A204.1 (cell line): Measurements from ENCODE around the gene ZNF547.
A peak's percentile ranks its signal among the peaks of the same experiment; 100 is the strongest.

Source experiments
- FAIRE-seq: peaks from 2 replicates; lab custom pipeline; 2012; peaks lifted over from hg19 to GRCh38; lab: Jason Lieb, UNC

ZNF547 gene

DNA sequence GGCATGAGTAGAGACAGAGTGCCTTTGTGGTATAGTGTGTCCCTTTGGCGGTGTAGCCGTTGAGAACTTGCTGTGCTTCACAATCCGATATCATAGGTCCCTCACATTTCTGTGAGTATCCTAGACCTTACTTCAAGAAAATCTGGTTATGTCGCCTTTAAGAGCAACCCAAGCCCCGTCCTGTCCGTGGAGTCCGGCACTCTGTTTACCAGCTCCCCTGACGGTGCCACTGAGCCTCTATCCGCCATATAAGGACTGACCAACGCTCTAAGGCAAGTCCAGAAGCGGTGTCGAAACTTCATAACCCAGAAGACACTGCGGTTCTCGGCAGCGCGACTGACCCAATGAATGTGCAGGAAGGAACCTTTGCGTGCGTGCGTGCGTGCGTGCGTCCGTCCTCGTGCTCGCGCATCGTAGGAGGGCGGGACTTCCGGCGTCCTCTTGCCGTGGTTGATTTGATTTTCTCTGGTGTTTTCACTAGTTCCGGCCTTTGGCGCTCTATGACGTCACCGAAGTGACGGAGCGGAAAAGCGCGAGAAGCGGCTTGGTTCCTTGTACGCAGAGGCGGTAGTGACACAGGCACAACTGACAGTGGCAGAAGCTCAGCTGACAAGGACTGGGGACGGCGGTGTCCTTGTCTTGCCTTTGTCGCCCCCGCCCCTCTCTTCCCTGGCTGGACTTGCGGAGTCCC is at the start of gene ZNF547, which contains the start of gene TRAPPC2B:
ZNF547 (plus strand) TSS at position 555 of the 691 bp plus-strand sequence. CDS start 5,005 bp downstream, outside the sequence.
TRAPPC2B (plus strand) TSS at position 555 of the 691 bp plus-strand sequence. CDS start 1,283 bp downstream, outside the sequence.
- peak; percentile 99 for FAIRE-seq

- no peak for FAIRE-seq
These were observed 49.2 kb upstream of the ZNF547 start for GRCh38 chr19:57314146-57314545.

DNA sequence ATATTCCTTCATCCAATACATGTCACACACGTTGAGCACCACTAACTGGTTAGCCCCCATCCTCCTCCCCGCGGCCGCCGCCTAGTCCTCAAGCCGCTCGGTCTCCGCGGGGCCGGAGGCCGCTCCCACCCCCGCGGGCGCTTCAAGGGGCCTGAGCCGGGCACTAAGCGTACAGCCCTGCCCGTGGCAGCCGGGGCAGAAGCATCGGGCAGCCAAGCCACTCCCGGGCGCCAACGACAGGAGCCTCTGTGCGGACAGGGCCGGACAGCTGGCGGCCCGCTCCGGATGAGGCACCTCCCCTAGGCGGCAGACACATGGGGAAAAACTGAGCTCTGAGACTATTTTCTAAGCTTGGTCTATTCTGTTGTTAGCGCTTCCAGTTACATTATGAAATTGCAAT is 45.8 kb upstream of the ZNF547 start:
- FAIRE-seq = no peak

DNA sequence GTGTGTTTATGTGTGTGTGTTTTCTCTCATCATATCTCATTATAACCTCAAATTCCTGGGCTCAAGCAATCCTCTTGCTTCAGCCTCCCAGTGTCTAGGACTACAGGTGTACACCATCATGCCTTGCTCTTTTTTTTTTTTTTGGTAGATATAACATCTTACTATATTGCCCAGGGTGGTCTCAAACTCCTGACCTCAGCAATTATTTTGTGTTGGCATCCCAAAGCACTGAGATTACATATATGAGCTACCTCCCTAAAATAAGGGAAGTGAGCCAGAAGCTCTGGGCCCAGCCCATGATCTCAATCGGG is 43.5 kb upstream of the ZNF547 start:
- FAIRE-seq = no peak

DNA sequence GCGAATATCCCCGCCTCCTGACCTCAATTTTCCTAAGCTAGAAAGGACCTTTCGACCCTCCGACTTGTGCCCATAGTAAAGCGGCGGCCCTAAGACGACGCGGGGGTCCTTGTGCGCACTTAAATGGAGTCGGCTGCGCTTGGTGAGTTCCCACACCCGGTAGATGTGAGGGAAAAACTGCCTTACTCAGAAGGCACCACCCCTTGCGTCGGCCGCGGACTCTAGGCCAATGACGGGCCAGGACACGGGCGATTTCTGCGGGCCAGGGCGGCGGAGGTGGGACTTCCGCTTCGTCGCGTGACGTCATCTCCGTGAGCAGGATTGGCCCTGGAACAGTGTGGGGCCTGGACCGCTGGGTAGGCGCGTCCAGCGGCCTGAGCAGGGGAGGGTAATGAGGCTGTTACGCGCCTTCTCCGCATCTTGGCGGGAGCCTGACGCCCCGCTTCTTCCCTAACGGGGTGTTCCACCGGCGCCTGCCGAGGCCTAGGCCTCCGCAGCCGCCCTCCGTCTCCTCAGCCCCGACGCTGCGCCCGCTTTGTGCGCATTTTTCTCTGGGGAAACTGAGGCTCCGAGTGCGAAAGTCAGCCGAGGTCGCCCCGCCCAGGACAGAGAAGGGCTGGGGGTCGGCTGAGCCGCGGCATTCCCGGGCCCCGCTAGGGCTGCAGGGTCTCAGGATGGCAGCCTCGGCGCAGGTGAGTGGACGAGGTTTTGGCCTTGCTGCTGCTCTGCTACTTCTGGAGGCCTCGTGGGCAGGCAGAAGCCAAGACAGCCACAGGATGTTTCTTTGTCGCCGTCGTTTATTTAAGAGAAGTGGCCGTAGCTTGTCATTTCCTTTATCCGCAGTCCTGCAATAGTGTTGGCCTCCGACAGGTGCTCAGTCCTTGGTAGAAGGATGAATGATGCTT is 42.9 kb upstream of the ZNF547 start, which contains the start of gene ZNF543:
ZNF543 (plus strand) TSS at position 293 of the 905 bp plus-strand sequence; CDS start at position 675, 382 bp downstream.
- FAIRE-seq = peak; percentile 95

DNA sequence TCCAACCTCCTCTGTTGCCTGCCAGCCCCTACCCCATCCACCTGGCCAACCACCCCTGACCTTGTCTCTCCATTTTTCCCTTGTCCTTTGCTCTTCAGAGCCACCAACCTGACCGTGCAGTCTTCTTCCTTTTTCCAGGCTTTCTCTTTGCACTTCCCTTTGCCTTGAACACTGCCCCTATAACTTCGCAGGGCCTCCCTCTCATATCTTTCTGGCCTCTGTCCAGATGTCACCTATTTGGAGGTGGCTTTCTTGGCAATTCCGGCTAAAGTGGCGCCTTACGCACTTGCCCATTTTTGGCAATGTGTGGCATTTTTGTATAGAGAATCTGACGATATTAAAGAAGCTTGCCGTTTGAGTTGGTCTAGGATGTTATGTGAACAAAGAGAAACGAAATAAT is 42.2 kb upstream of the ZNF547 start:
- FAIRE-seq = no peak

GRCh38 chr19:57321751-57322150 is 41.6 kb upstream of the ZNF547 start:
- no peak for FAIRE-seq

DNA sequence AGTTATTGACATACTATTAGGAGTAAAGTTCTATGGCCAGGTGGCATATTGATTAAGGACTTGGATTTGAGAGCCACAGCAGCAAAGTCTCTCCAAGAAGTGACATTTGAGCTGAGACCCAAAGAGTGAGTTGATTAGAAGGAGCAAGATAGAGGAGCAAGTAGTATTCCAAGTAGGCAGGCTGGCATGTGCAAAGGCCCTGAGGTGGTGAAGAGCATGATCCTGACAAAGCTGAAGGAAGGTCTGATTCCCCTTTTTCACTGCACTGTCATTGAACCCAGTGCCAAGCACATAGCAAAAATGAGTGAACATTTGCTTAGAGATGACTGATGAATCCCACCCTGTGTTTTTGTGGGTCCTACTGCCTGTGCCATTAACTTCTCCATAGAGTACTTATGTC is 38.4 kb upstream of the ZNF547 start:
- no peak for FAIRE-seq

- FAIRE-seq = no peak
These were observed 35.4 kb upstream of the ZNF547 start for GRCh38 chr19:57327993-57328392.

GRCh38 chr19:57334191-57334590 is 29.2 kb upstream of the ZNF547 start:
- no peak for FAIRE-seq

- FAIRE-seq = no peak
These were observed 24.5 kb upstream of the ZNF547 start for GRCh38 chr19:57338877-57339276.

DNA sequence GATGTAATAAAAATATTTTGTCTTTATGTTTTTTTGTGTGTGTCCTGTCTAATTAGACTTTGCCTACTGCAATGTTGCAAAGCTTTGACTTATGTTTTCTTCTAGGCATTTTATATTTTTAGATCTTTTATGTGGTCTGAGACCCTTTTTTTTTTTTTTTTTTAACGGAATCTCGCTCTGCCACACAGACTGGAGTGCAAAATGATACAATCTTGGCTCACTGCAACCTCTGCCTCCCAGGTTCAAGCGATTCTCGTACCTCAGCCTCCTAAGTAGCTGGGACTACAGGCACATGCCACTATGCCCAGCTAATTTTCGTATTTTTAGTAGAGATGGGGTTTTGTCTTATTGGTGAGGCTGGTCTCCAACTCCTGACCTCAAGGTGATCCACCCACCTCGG is 20.8 kb upstream of the ZNF547 start:
- FAIRE-seq = no peak

GRCh38 chr19:57348136-57348535 is 15.2 kb upstream of the ZNF547 start:
- FAIRE-seq = no peak

- FAIRE-seq = peak; percentile 98
These were observed 12.2 kb upstream of the ZNF547 start, which contains the start of gene ZNF304 for GRCh38 chr19:57350877-57351805. TSS of gene ZNF304 (plus strand) at chr19:57351271. CDS start at chr19:57351665, 394 bp downstream.

- no peak for FAIRE-seq
These were observed 11.5 kb upstream of the ZNF547 start for GRCh38 chr19:57351867-57352266.

DNA sequence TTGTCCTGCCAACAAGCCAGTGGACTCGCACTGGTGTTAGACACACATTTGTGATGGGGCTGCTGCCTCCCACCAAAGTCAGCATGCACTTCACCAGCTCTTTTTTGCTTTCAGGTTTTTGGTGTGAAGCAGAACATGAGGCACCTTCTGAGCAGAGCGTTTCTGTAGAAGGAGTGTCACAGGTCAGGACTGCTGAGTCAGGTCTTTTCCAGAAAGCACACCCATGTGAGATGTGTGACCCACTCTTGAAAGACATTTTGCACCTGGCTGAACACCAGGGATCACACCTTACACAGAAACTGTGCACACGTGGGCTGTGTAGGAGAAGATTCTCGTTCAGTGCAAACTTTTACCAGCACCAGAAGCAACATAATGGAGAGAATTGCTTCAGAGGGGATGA is 7.4 kb upstream of the ZNF547 start:
- no peak for FAIRE-seq

- no peak for FAIRE-seq
These were observed 5.9 kb upstream of the ZNF547 start for GRCh38 chr19:57357406-57357805.

DNA sequence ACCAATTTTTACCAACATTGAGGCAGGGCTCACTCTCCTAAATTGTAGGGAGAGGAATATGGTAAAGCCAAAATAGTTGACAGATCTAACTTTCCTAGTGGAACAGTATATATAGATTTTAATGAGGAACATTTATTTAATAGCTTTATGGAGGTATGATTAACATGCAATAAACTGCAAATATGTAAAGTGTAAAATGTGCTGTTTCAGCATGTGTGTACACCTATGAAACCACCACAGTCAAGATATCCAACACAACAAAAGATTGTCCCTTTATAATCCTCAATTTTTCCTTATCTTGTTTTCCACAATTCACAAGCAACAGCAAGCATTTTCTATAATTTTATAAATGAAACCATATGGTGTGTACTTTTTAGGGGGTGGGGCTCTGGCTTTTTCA is 4.1 kb upstream of the ZNF547 start:
- no peak for FAIRE-seq

GRCh38 chr19:57362419-57362818 is 932 bp upstream of the ZNF547 start:
- no peak for FAIRE-seq

GRCh38 chr19:57363688-57364181 is 384 bp downstream of the ZNF547 start:
- FAIRE-seq = no peak

GRCh38 chr19:57366776-57367175 is 3.4 kb downstream of the ZNF547 start:
- FAIRE-seq = no peak

DNA sequence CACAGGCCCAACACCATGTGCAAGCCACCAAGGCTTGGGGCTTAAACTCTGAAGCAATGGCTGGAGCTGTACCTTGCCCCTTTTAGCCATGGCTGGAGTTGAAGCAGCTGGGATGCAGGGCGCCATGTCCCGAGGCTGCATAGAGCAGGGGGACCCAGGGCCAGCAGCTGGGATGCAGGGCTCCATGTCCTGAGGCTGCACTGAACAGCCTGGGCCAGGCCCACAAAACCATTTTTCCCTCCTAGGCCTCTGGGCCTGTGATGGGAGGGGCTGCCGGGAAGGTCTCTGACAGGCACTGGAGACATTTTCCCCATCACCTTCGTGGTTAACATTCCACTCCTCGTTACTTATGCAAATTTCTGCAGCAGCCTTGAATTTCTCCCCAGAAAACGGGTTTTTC is 10.8 kb downstream of the ZNF547 start:
- FAIRE-seq = no peak
